Activated naive CD8-positive, alpha-beta T cell (primary cell): Measurements from ENCODE around the gene RPUSD4.

ENCODE experiments used
- H3K27ac Mint-ChIP-seq: one replicate; pipeline ENCODE4 v1.8.0; 2021; ENCODE audit warnings: mixed read lengths
- H3K27me3 Mint-ChIP-seq: one replicate; pipeline ENCODE4 v1.8.0; 2021; ENCODE audit warnings: mixed read lengths
- H3K36me3 Mint-ChIP-seq: one replicate; pipeline ENCODE4 v1.8.0; 2021; ENCODE audit warnings: mixed read lengths
- H3K4me1 Mint-ChIP-seq: one replicate; pipeline ENCODE4 v1.8.0; 2021; ENCODE audit warnings: low read depth, mixed read lengths
- H3K4me3 Mint-ChIP-seq: one replicate; pipeline ENCODE4 v1.8.0; 2021; ENCODE audit warnings: mild to moderate bottlenecking, mixed read lengths
- H3K9me3 Mint-ChIP-seq: one replicate; pipeline ENCODE4 v1.8.0; 2021; ENCODE audit warnings: low read depth, mixed read lengths

The RPUSD4 gene

GRCh38 chr11:126160345-126161022, 51.0 kb downstream of the RPUSD4 start:
- Mint-ChIP-seq H3K36me3 (no peaks in the 10 kb centered on the region), H3K27me3 (no peaks in the 10 kb centered on the region), H3K9me3 (no peaks in the 10 kb centered on the region), H3K4me1 (peaks cover 2% of the 10 kb centered on the region), H3K4me3 (no peak overlapping the region), H3K27ac (no peak overlapping the region)

- Mint-ChIP-seq H3K9me3 (no peaks in the 10 kb centered on the region), H3K27ac (no peak overlapping the region), H3K4me3 (no peak overlapping the region), H3K27me3 (no peaks in the 10 kb centered on the region), H3K36me3 (no peaks in the 10 kb centered on the region), H3K4me1 (peaks cover 2% of the 10 kb centered on the region)
Observed at GRCh38 chr11:126159719-126160344, 51.6 kb downstream of the RPUSD4 start.

GRCh38 chr11:126158054-126158791, 53.2 kb downstream of the RPUSD4 start:
- Mint-ChIP-seq H3K9me3 (no peaks in the 10 kb centered on the region), H3K27me3 (no peaks in the 10 kb centered on the region), H3K4me3 (no peak overlapping the region), H3K4me1 (no peaks in the 10 kb centered on the region), H3K27ac (no peak overlapping the region), H3K36me3 (no peaks in the 10 kb centered on the region)

DNA sequence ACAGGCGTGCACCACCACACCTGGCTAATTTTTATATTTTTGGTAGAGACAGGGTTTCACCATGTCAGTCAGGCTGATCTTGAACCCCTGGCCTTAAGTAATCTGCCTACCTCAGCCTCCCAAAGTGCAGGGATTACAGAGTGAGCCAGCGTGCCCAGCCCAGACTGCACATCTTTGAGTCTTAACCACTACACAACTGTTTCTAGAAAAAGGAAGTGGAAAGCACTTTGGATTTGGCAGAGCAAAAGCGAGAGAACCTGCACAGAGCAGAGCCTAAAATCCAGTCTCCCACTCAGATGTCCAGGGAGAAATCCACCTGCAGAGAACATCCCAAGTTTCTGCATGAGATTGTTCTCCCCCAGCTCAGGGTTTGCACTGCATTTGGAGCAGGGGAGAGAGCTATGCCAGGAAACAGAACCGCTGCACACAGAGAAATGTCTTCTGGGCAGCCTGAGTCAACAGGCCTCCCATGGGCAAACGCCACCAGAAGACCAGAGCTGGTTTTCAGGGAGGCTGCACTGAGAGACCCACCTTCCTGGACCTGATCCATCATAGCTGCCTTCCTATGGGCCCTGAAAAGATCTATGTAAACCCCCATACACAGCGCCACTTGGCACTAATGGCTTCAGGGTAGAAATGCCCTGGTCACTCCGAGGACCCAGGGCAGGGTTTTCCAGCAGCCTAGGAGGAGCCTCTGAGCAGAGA, 54.0 kb downstream of the RPUSD4 start:
- no peak overlapping the region for H3K27ac Mint-ChIP-seq

GRCh38 chr11:126156814-126157213, 54.6 kb downstream of the RPUSD4 start:
- Mint-ChIP-seq H3K4me1 (no peaks in the 10 kb centered on the region), H3K36me3 (peaks cover 4% of the 10 kb centered on the region), H3K27ac (no peak overlapping the region)

More for the DNA sequence above, 54.0 kb downstream of the RPUSD4 start:
- peaks cover under 1% of the 10 kb centered on the region for H3K27me3 Mint-ChIP-seq
- no peaks in the 10 kb centered on the region for H3K36me3 Mint-ChIP-seq
- H3K4me3 Mint-ChIP-seq, result no peak overlapping the region
- H3K9me3 Mint-ChIP-seq, result peaks cover 2% of the 10 kb centered on the region
- no peaks in the 10 kb centered on the region for H3K4me1 Mint-ChIP-seq

GRCh38 chr11:126155402-126156187, 55.9 kb downstream of the RPUSD4 start:
- Mint-ChIP-seq H3K27ac (no peak overlapping the region), H3K36me3 (peaks cover 5% of the 10 kb centered on the region), H3K27me3 (peaks cover 6% of the 10 kb centered on the region), H3K4me3 (no peak overlapping the region), H3K4me1 (no peaks in the 10 kb centered on the region), H3K9me3 (peaks cover 9% of the 10 kb centered on the region)

More at GRCh38 chr11:126156814-126157213, 54.6 kb downstream of the RPUSD4 start:
- Mint-ChIP-seq H3K4me3 (no peak overlapping the region), H3K9me3 (peaks cover 8% of the 10 kb centered on the region), H3K27me3 (peaks cover 6% of the 10 kb centered on the region)

- Mint-ChIP-seq H3K27ac (no peak overlapping the region), H3K4me1 (no peaks in the 10 kb centered on the region), H3K36me3 (peaks cover 5% of the 10 kb centered on the region), H3K27me3 (peaks cover 6% of the 10 kb centered on the region), H3K9me3 (peaks cover 9% of the 10 kb centered on the region), H3K4me3 (no peak overlapping the region)
Observed at GRCh38 chr11:126154691-126155090, 56.8 kb downstream of the RPUSD4 start.

DNA sequence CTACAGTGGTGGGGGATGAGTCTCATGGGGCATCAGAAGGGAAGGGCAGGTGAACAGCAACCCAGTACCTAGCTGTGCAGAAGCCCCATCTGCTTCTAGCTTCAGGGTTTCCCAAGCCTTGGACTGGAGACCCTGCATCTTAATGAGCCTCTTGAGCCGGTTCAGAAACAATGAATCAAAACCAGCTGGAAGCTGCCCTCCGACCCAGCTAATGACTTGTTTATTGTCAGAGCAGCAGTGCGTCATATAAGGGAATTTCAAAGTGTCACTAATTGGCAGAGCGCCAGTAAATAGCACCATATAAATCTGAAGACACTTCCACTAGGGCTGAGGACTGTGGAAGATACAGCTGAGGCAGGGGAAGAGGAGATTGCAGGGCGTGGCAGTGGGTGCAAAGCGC, 57.5 kb downstream of the RPUSD4 start:
- H3K27me3 Mint-ChIP-seq, result peaks cover 6% of the 10 kb centered on the region
- no peaks in the 10 kb centered on the region for H3K4me1 Mint-ChIP-seq
- peaks cover 9% of the 10 kb centered on the region for H3K9me3 Mint-ChIP-seq
- no peak overlapping the region for H3K4me3 Mint-ChIP-seq
- no peak overlapping the region for H3K27ac Mint-ChIP-seq
- H3K36me3 Mint-ChIP-seq, result peaks cover 5% of the 10 kb centered on the region

DNA sequence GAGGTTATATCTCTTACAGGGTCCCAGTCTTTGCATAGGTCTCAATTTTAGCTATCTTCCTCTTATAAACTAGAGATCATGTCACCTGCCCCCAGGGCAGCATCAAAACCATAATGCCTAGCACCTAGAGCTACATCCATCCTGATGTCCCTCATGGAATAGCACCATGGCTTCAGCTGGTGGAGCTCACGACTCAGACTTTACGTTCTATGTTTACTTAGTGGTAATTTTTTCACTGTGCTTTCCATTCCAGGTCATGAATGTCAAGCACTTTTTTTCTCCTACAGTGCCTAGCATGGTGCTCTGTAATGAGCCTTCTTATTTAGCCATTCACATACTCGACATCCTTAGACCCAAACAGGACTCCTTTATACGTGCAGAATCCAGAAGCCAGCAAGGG, 58.4 kb downstream of the RPUSD4 start:
- H3K27ac Mint-ChIP-seq, result no peak overlapping the region
- no peak overlapping the region for H3K4me3 Mint-ChIP-seq
- peaks cover 6% of the 10 kb centered on the region for H3K27me3 Mint-ChIP-seq
- H3K36me3 Mint-ChIP-seq, result peaks cover 5% of the 10 kb centered on the region
- H3K9me3 Mint-ChIP-seq, result peaks cover 9% of the 10 kb centered on the region
- H3K4me1 Mint-ChIP-seq, result no peaks in the 10 kb centered on the region

DNA sequence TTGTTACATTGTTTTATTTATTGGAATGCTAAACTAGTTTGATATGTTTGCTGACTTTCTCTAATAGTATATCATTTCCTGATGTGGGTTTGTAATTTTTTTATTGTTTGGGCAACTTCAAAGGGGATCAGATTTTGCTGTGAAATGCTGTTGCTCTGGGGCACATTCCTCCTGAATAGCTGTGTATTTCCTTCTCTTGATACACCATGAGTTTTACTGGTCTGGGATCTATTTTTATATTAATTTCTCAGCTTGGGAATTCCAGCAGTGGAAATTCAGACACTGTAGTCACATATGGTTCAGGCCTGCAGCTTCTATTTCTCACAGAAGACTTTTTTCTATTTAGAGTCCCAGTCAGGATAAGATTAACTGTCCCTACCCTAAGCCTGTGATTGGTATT, 58.9 kb downstream of the RPUSD4 start:
- no peaks in the 10 kb centered on the region for H3K4me1 Mint-ChIP-seq
- H3K27ac Mint-ChIP-seq, result no peak overlapping the region
- H3K9me3 Mint-ChIP-seq, result peaks cover 9% of the 10 kb centered on the region
- peaks cover 6% of the 10 kb centered on the region for H3K27me3 Mint-ChIP-seq
- H3K36me3 Mint-ChIP-seq, result peaks cover 5% of the 10 kb centered on the region
- no peak overlapping the region for H3K4me3 Mint-ChIP-seq

DNA sequence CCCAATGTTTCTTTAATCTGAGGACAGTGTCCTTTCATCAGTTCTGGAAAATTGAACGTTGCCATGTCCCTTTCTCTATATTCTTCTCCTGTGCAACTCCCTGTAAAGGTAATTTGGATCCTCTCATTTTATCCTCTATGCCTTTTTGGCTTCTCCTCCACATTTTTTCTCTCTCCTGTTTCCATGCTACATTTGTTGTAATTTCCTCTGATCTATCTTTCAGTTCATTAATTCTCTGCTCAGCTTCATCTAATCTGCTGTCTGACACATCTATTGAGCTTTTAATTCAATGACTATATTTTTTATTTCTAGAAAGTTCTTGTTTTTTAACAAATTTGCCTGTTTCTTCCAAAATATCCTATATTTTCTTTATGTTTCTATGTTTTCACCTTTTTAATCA, 59.3 kb downstream of the RPUSD4 start:
- H3K4me1 Mint-ChIP-seq, result no peaks in the 10 kb centered on the region
- peaks cover 5% of the 10 kb centered on the region for H3K36me3 Mint-ChIP-seq
- H3K9me3 Mint-ChIP-seq, result peaks cover 9% of the 10 kb centered on the region
- H3K27me3 Mint-ChIP-seq, result peaks cover 6% of the 10 kb centered on the region
- H3K4me3 Mint-ChIP-seq, result no peak overlapping the region
- H3K27ac Mint-ChIP-seq, result no peak overlapping the region
